PFSK-1 (cell line): ENCODE data around the gene EPS8L1. TPM values are rescaled to one million over a fixed set of nuclear protein-coding genes. Genes with fewer than 3 reads are reported as not detected.

Source experiments
- FOXP2 ChIP-seq: optimal IDR thresholded peaks from 2 replicates; pipeline ENCODE3; 2011; ENCODE audit warnings: borderline replicate concordance, control low read depth, inconsistent platforms; ENCODE audit not compliant: insufficient read depth; ENCODE audit errors: extremely low read length, extremely low read depth
- POLR2AphosphoS5 ChIP-seq: IDR thresholded peaks from 2 replicates; pipeline ENCODE4 v1.6.1; 2012; ENCODE audit warnings: low read depth, mild to moderate bottlenecking, control low read depth, low read length, moderate library complexity
- SIN3A ChIP-seq: IDR thresholded peaks from 2 replicates; pipeline ENCODE4 v1.6.1; 2012; ENCODE audit warnings: mild to moderate bottlenecking, low read length, moderate library complexity, borderline replicate concordance; ENCODE audit not compliant: insufficient read depth
- TAF1 ChIP-seq: IDR thresholded peaks from 2 replicates; pipeline ENCODE4 v1.6.1; 2012; ENCODE audit warnings: low read length, control low read depth, borderline replicate concordance; ENCODE audit not compliant: insufficient read depth
- polyA plus RNA-seq: library from polyadenylated mRNA; unstranded; fragments of >200 nt; gene quantifications from one replicate; pipeline ENCODE4 v1.2.1, GENCODE V29; 2012; ENCODE audit warnings: low read depth, missing spikeins; ENCODE audit not compliant: insufficient read length
- TF ChIP-seq, protein P1 (sequence below), 2 experiments: IDR thresholded peaks; 2 replicates each; pipeline versions ENCODE4 v1.6.1 to v1.8.0; 2011 to 2012; ENCODE audit warnings: low read depth in 2 of 2, low read length in 2 of 2, control low read depth in 1 of 2, inconsistent platforms in 1 of 2, mild to moderate bottlenecking in 1 of 2, moderate library complexity in 1 of 2; ENCODE audit not compliant: insufficient read depth in 1 of 2

EPS8L1 gene
- 5.9 TPM for polyA plus RNA-seq

DNA sequence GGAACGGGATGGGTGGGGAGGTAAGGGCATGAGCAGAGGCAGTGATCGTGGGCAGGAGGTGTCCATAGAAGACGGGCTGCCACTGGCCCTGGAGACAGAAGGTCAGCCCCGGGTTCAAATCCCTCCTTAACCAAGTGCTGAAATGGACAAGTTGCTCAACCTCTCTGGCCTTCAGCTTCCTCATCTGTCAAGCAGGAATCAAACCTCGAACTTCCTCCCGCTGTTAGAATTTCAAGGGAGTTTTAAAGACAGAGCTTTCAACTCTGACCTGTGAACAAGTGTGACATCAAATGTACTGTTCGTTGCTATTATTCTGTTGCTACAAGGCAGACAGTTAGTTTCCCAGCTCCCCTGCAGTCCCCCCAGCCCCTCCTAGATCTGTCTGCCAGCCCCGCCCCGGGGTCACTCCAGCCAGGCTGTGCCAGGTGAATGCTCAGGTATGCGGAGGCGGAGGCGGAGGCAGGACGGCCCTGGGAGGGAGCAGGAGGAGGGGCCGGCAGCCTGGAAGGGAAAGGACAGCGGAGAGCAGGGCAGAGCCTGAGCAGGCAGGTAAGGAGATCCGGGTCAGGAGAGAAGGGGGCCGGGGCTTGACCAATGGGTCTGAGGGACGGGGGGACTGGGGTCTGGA is at the start of gene EPS8L1:
Gene EPS8L1 (plus strand): TSS at position 499 of the 628 bp plus-strand sequence. CDS start 576 bp downstream, outside the sequence.
- TF ChIP-seq FOXP2 (no peak), POLR2AphosphoS5 (no peak), SIN3A (no peak), TAF1 (no peak)
- TF ChIP-seq, protein P1, sequence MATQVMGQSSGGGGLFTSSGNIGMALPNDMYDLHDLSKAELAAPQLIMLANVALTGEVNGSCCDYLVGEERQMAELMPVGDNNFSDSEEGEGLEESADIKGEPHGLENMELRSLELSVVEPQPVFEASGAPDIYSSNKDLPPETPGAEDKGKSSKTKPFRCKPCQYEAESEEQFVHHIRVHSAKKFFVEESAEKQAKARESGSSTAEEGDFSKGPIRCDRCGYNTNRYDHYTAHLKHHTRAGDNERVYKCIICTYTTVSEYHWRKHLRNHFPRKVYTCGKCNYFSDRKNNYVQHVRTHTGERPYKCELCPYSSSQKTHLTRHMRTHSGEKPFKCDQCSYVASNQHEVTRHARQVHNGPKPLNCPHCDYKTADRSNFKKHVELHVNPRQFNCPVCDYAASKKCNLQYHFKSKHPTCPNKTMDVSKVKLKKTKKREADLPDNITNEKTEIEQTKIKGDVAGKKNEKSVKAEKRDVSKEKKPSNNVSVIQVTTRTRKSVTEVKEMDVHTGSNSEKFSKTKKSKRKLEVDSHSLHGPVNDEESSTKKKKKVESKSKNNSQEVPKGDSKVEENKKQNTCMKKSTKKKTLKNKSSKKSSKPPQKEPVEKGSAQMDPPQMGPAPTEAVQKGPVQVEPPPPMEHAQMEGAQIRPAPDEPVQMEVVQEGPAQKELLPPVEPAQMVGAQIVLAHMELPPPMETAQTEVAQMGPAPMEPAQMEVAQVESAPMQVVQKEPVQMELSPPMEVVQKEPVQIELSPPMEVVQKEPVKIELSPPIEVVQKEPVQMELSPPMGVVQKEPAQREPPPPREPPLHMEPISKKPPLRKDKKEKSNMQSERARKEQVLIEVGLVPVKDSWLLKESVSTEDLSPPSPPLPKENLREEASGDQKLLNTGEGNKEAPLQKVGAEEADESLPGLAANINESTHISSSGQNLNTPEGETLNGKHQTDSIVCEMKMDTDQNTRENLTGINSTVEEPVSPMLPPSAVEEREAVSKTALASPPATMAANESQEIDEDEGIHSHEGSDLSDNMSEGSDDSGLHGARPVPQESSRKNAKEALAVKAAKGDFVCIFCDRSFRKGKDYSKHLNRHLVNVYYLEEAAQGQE (IDR thresholded peaks at IDR 0.05; ENCODE audit: insufficient read depth in 1 of 2, low read depth in 2 of 2, low read length in 2 of 2), result no peak

DNA sequence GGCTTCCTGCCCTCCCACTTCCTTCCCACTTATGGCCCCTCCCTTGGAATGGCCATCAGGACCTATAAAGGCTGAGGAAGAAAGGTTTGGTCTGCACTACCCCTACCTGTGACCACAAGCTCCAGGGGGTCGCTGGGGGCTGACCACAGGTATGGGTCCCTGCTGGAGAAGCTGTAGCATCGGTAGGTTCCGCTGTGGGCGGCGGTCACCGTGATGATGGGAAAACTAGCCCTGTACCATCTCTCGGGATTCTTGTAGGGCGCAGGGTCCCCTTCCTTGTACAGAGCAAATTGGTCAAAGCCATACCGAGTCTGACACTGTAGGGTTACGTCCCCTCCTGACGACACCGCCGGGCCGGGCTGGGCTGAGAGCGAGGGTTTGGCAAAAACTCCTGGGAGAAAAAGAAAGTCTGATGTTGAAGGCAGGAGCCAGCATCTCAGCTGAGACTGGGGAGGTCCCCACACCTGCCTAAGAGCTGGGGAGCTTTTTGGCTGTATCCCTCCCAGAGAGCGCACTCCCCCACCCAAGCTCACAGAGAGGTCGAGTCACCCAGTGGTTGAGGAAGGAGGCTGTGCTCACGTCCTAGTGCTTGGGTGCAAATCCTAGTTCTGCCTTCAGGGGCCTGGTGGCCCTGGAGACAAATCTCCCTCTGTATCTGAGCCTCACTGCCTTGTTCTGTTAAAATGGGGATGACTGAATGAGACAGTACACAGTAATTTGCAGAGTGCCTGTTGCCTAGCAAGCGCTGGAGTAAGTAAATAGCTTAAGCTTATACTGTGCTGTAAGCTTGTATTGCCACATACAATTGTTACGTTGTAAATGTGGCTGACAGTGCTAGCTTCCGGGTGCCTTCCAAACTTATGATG is 48.0 kb upstream of the EPS8L1 start:
- TF ChIP-seq, protein P1 (IDR thresholded peaks at IDR 0.05; ENCODE audit: insufficient read depth in 1 of 2, low read depth in 2 of 2, low read length in 2 of 2), result no peak
- TF ChIP-seq TAF1 (no peak), SIN3A (no peak), POLR2AphosphoS5 (no peak), FOXP2 (no peak)

DNA sequence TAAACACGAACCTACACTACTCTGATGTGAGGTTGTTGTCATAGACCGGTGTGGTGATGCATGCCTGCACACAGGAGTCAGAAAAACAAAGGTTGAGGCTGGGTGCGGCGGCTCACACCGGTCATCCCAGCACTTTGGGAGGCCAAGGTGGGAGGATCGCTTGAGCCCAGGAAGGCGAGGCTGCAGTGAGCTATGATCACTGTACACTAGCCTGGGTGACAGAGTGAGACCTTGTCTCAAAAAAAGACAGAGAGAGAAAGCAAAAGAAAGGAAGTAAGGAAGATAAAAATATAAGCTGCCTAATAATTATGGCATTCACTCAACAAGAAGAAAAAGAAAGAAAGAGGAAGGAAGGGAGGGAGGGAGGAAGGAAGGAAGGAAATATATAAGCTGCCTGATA is 46.9 kb upstream of the EPS8L1 start:
- no peak for TF ChIP-seq SIN3A
- no peak for TF ChIP-seq POLR2AphosphoS5
- TF ChIP-seq, protein P1 (IDR thresholded peaks at IDR 0.05; ENCODE audit: insufficient read depth in 1 of 2, low read depth in 2 of 2, low read length in 2 of 2), result no peak

DNA sequence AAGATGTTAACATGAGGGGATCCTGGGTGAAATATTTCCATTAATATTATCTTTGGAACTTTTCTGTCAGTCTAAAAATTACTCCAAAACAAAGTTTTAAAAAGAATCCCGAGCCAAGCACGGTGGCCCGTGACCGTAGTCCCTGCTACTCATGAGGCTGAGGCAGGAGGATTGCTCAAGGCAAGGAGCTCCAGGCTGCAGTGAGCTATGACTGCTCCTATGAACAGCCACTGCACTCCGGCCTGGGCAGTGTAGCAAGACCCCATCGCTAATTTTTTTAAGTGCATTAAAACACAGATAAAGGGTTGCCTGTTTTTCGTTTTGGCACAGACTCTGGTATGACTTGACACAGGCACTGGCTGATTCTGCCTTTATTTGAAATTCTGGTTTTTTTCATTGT is 44.5 kb upstream of the EPS8L1 start:
- TF ChIP-seq, protein P1 (IDR thresholded peaks at IDR 0.05; ENCODE audit: insufficient read depth in 1 of 2, low read depth in 2 of 2, low read length in 2 of 2), result no peak
- TF ChIP-seq TAF1 (no peak), POLR2AphosphoS5 (no peak), FOXP2 (no peak), SIN3A (no peak)
